ENCODE measurements around the gene THRAP3. TPM values are rescaled to one million over a fixed set of nuclear protein-coding genes. Genes with fewer than 3 reads are reported as not detected.

THRAP3 gene
- total RNA-seq, 4 donors from 2014 or later: 64.1 to 102 (median 76.9) TPM

- intact Hi-C loops (cut with DNase I; ENCODE audit: low total_unique reads): no loop called here
- H3K4me3 ChIP-seq (ENCODE audit: low read depth, poor library complexity, severe bottlenecking): no peak overlapping the region
- DNase-seq (ENCODE audit: low spot score in 2 of 2): peak in 1 of 2 donors; percentile 49
- TF ChIP-seq CTCF (IDR thresholded peaks at IDR 0.05) (no peak), POLR2A (IDR thresholded peaks at IDR 0.05) (no peak)
- WGBS, 2 donors: 13 to 26% methylated on average over 9 to 13 of the region's 13 CpGs
Observed at GRCh38 chr1:36350659-36351226, 126.5 kb downstream of the THRAP3 start.

- WGBS, 2 donors: 46 to 63% methylated on average over 14 of the region's 14 CpGs
- no peak for TF ChIP-seq CTCF (IDR thresholded peaks at IDR 0.05)
- TF ChIP-seq POLR2A (IDR thresholded peaks at IDR 0.05): no peak
- no peak for DNase-seq (ENCODE audit: low spot score in 2 of 2)
- H3K4me3 ChIP-seq (ENCODE audit: low read depth, poor library complexity, severe bottlenecking): no peak overlapping the region
- intact Hi-C loops (cut with DNase I; ENCODE audit: low total_unique reads): no loop called here
Observed at GRCh38 chr1:36351227-36351977, 127.2 kb downstream of the THRAP3 start.

- H3K4me3 ChIP-seq (ENCODE audit: low read depth, poor library complexity, severe bottlenecking): no peak overlapping the region
- WGBS, 2 donors: 80 to 82% methylated on average over 13 of the region's 13 CpGs
- no peak for DNase-seq (ENCODE audit: low spot score in 2 of 2)
- TF ChIP-seq POLR2A (IDR thresholded peaks at IDR 0.05) (no peak), CTCF (IDR thresholded peaks at IDR 0.05) (no peak)
- intact Hi-C loops (cut with DNase I; ENCODE audit: low total_unique reads): no loop called here
Observed at GRCh38 chr1:36352125-36352909, 128.1 kb downstream of the THRAP3 start.

GRCh38 chr1:36352910-36353878 is 129.0 kb downstream of the THRAP3 start:
- TF ChIP-seq POLR2A (IDR thresholded peaks at IDR 0.05) (no peak), CTCF (IDR thresholded peaks at IDR 0.05) (no peak)
- intact Hi-C loops (cut with DNase I; ENCODE audit: low total_unique reads): no loop called here
- 79 to 85% methylated on average over 11 to 14 of the region's 15 CpGs for WGBS, 2 donors
- no peak for DNase-seq (ENCODE audit: low spot score in 2 of 2)
- no peak overlapping the region for H3K4me3 ChIP-seq (ENCODE audit: low read depth, poor library complexity, severe bottlenecking)

- no peak for DNase-seq (ENCODE audit: low spot score in 2 of 2)
- TF ChIP-seq POLR2A (IDR thresholded peaks at IDR 0.05) (no peak), CTCF (IDR thresholded peaks at IDR 0.05) (no peak)
- intact Hi-C loops (cut with DNase I; ENCODE audit: low total_unique reads): no loop called here
- WGBS, 2 donors: 93 to 95% methylated on average over 11 of the region's 11 CpGs
- no peak overlapping the region for H3K4me3 ChIP-seq (ENCODE audit: low read depth, poor library complexity, severe bottlenecking)
Observed at GRCh38 chr1:36354486-36354885, 130.2 kb downstream of the THRAP3 start.

Measured in lower leg skin (tissue), 4 donors.